DND-41 (cell line): ENCODE results near the gene EMCN.
A peak's percentile ranks its signal among the peaks of the same experiment; 100 is the strongest.
"Not testable (repeated sequence)": the region's sequence is repeated elsewhere in the genome, so short reads cannot be mapped to it uniquely, and the experiment has no call there.

ENCODE experiments used
- ATAC-seq: fragments of 200-7000 bp; cut with Tn5 transposase; 3 replicates; pipeline ENCODE4 v1.9.1; 2021; ENCODE audit warnings: low read depth; ENCODE audit not compliant: insufficient read depth
- DNase-seq: peaks from one replicate; pipeline ENCODE4 v3.0.0-alpha.2; 2020
- H2AFZ ChIP-seq: 2 replicates; pipeline ENCODE4 v1.6.0; 2012; ENCODE audit warnings: low read depth, low read length
- H3K27ac ChIP-seq: 2 replicates; pipeline ENCODE4 v1.5.1; 2012; ENCODE audit warnings: low read length, inconsistent platforms
- H3K27me3 ChIP-seq: fragments of 200-600 bp; sonication (generic); 2 replicates; pipeline ENCODE4 v1.6.0; 2012; ENCODE audit warnings: low read length, mild to moderate bottlenecking, inconsistent platforms; ENCODE audit not compliant: insufficient read depth, poor library complexity
- H3K36me3 ChIP-seq: 2 replicates; pipeline ENCODE4 v1.5.1; 2012; ENCODE audit warnings: low read length, inconsistent platforms; ENCODE audit not compliant: insufficient read depth
- H3K4me1 ChIP-seq: 2 replicates; pipeline ENCODE4 v1.5.1; 2012; ENCODE audit warnings: mild to moderate bottlenecking, low read length; ENCODE audit not compliant: insufficient read depth
- H3K4me2 ChIP-seq: 2 replicates; pipeline ENCODE4 v1.6.0; 2012; ENCODE audit warnings: mild to moderate bottlenecking, moderate library complexity, low read length, inconsistent platforms; ENCODE audit not compliant: insufficient read depth
- H3K4me3 ChIP-seq, 2 experiments: fragments of 200-600 bp in 1 of 2; shearing (Covaris generic) in 1 of 2; 2 replicates each; pipeline ENCODE4 v1.5.1; 2012 to 2016; ENCODE audit warnings: inconsistent platforms in 2 of 2, low read length in 2 of 2, mild to moderate bottlenecking in 2 of 2, low read depth in 1 of 2, moderate library complexity in 1 of 2
- H3K79me2 ChIP-seq: 2 replicates; pipeline ENCODE4 v1.6.0; 2012; ENCODE audit warnings: low read length, inconsistent platforms; ENCODE audit not compliant: insufficient read depth
- H3K9ac ChIP-seq: 2 replicates; pipeline ENCODE4 v1.6.0; 2012; ENCODE audit warnings: low read depth, mild to moderate bottlenecking, inconsistent platforms, low read length, moderate library complexity
- H3K9me3 ChIP-seq: 2 replicates; pipeline ENCODE4 v1.5.1; 2012; ENCODE audit warnings: low read length, moderate library complexity, mild to moderate bottlenecking, inconsistent platforms; ENCODE audit not compliant: insufficient read depth, severe bottlenecking
- H4K20me1 ChIP-seq: 2 replicates; pipeline ENCODE4 v1.6.0; 2012; ENCODE audit warnings: low read length; ENCODE audit not compliant: insufficient read depth
- EZH2 ChIP-seq: IDR thresholded peaks from 3 replicates; pipeline ENCODE4 v1.6.1; 2012; ENCODE audit warnings: borderline replicate concordance, low read depth, mild to moderate bottlenecking, moderate library complexity, low read length, inconsistent platforms; ENCODE audit not compliant: severe bottlenecking
- TF ChIP-seq, protein P1 (sequence below): IDR thresholded peaks from 2 replicates; pipeline ENCODE4 v1.5.1; 2012; ENCODE audit warnings: borderline replicate concordance, low read length, moderate library complexity, mild to moderate bottlenecking; ENCODE audit not compliant: poor library complexity, severe bottlenecking; ENCODE audit errors: extremely low read depth

EMCN gene

DNA sequence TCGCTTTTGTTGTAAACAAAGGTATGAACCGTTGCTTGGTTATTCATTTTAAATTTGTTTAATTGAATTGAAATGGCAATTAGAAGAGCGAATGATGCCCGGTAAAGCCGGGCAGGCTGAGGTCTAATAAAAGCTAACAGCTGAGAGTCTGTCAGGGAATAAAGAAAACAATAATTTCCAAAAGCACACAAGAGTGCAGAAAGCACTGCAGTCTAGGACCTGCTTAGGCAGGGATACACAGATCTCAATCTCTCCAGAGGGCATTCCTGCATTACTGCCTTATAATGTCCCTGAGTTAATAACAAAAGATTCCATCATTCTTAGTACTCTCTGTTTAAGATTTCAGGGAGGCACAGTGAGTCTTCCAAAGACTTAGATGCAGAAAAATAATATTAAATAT is 27.6 kb upstream of the EMCN start:
- Histone ChIP-seq H3K36me3 (no peaks in the 10 kb centered on the region), H3K9ac (no peak overlapping the region), H3K4me1 (peaks cover 39% of the 10 kb centered on the region), H3K79me2 (no peaks in the 10 kb centered on the region), H2AFZ (no peak overlapping the region), H3K9me3 (no peaks in the 10 kb centered on the region), H3K4me2 (no peak overlapping the region), H3K4me3 (no peak overlapping the region), H3K27ac (no peak overlapping the region), H4K20me1 (no peaks in the 10 kb centered on the region), H3K27me3 (no peaks in the 10 kb centered on the region)
- no peak for DNase-seq
- ATAC-seq, result no peak
- TF ChIP-seq EZH2, result no peak
- TF ChIP-seq, protein P1, sequence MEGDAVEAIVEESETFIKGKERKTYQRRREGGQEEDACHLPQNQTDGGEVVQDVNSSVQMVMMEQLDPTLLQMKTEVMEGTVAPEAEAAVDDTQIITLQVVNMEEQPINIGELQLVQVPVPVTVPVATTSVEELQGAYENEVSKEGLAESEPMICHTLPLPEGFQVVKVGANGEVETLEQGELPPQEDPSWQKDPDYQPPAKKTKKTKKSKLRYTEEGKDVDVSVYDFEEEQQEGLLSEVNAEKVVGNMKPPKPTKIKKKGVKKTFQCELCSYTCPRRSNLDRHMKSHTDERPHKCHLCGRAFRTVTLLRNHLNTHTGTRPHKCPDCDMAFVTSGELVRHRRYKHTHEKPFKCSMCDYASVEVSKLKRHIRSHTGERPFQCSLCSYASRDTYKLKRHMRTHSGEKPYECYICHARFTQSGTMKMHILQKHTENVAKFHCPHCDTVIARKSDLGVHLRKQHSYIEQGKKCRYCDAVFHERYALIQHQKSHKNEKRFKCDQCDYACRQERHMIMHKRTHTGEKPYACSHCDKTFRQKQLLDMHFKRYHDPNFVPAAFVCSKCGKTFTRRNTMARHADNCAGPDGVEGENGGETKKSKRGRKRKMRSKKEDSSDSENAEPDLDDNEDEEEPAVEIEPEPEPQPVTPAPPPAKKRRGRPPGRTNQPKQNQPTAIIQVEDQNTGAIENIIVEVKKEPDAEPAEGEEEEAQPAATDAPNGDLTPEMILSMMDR, result no peak

DNA sequence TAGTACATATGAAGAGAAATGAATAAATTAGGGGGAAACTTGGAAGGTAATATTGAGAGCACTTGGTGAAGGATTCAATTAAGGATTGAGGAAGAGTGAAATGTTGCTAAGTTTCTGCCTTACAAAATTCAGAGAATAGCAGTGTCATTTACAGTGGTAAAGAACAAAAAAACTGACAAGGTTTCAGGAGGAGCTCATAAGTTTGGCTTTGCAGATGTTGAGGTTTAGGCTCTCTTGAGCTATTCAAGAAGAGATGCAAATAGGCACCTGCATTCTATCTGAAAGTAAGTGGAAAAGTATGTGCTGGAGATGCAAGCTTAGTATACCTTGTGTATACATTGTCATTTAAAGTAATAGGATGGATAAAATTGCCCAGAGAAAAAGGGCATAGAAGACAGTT is 22.3 kb upstream of the EMCN start:
- no peak overlapping the region for H3K4me3 ChIP-seq
- peak; percentile 69 for ATAC-seq

GRCh38 chr4:100539706-100540105 is 21.9 kb upstream of the EMCN start:
- Histone ChIP-seq H3K27me3 (no peaks in the 10 kb centered on the region), H2AFZ (no peak overlapping the region), H3K36me3 (no peaks in the 10 kb centered on the region), H3K9ac (no peak overlapping the region), H3K4me1 (peaks cover 31% of the 10 kb centered on the region), H3K4me3 (no peak overlapping the region), H3K9me3 (no peaks in the 10 kb centered on the region), H3K27ac (peak overlapping the region; percentile 56), H3K4me2 (peak overlapping the region; percentile 46), H4K20me1 (no peaks in the 10 kb centered on the region), H3K79me2 (no peaks in the 10 kb centered on the region)
- TF ChIP-seq, protein P1, result no peak
- TF ChIP-seq EZH2, result no peak
- ATAC-seq (peak; percentile 95), DNase-seq (peak; percentile 47)

More for the DNA sequence above, 22.3 kb upstream of the EMCN start:
- DNase-seq, result no peak
- Histone ChIP-seq H3K27ac (peak overlapping the region; percentile 56), H3K79me2 (no peaks in the 10 kb centered on the region), H3K9me3 (no peaks in the 10 kb centered on the region), H3K36me3 (no peaks in the 10 kb centered on the region), H2AFZ (no peak overlapping the region), H3K27me3 (no peaks in the 10 kb centered on the region), H3K4me1 (peaks cover 31% of the 10 kb centered on the region), H3K9ac (no peak overlapping the region), H4K20me1 (no peaks in the 10 kb centered on the region), H3K4me2 (peak overlapping the region; percentile 46)
- TF ChIP-seq EZH2, result no peak
- TF ChIP-seq, protein P1, result no peak

GRCh38 chr4:100533741-100534140 is 15.9 kb upstream of the EMCN start:
- Histone ChIP-seq H3K4me1 (peaks cover 51% of the 10 kb centered on the region), H2AFZ (0 out of 2 replicates have a peak overlapping the region, but pooled peaks have one; percentile 28), H4K20me1 (no peaks in the 10 kb centered on the region), H3K79me2 (no peaks in the 10 kb centered on the region), H3K36me3 (no peaks in the 10 kb centered on the region), H3K4me3 (no peak overlapping the region), H3K9me3 (peaks cover under 1% of the 10 kb centered on the region), H3K27ac (no peak overlapping the region), H3K4me2 (no peak overlapping the region), H3K9ac (no peak overlapping the region), H3K27me3 (no peaks in the 10 kb centered on the region)
- TF ChIP-seq, protein P1, result no peak
- TF ChIP-seq EZH2, result no peak
- ATAC-seq (no peak), DNase-seq (no peak)

DNA sequence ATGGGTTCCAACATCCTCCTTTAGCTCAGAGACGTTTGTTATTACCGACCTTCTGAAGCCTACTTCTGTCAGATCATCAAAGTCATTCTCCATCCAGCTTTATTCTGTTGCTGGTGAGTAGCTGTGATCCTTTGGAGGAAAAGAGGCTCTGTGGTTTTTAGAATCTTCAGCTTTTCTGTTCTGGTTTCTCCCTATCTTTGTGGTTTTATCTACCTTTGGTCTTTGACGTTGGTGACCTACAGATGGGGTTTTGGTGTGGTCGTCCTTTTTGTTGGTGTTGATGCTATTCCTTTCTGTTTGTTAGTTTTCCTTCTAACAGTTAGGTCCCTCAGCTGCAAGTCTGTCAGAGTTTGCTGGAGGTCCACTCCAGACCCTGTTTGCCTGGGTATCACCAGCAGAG is 12.3 kb upstream of the EMCN start:
- not testable (repeated sequence) for H3K9me3 ChIP-seq, H4K20me1 ChIP-seq, H3K79me2 ChIP-seq, H3K36me3 ChIP-seq, H3K9ac ChIP-seq, H2AFZ ChIP-seq, H3K27me3 ChIP-seq, H3K4me3 ChIP-seq
- peak; percentile 86 for ATAC-seq
- Histone ChIP-seq H3K4me1 (peaks cover 44% of the 10 kb centered on the region), H3K4me2 (peak overlapping the region; percentile 35; the same call in 1 of the 2 replicates), H3K27ac (peak overlapping the region; percentile 76)
- DNase-seq, result peak; percentile 66
